NCI-H187 treated with DMSO at 0.1 percent for 48 hours (cell line): ENCODE data around the gene AXIN1.
"Not testable (repeated sequence)": the region's sequence is repeated elsewhere in the genome, so short reads cannot be mapped to it uniquely, and the experiment has no call there.

ENCODE experiments used
- DNase-seq: peaks from one replicate; lab custom pipeline; 2025; lab: John Stamatoyannopoulos, UW

Gene AXIN1

GRCh38 chr16:266258-267164, 86.0 kb downstream of the AXIN1 start:
- DNase-seq = no peak

DNA sequence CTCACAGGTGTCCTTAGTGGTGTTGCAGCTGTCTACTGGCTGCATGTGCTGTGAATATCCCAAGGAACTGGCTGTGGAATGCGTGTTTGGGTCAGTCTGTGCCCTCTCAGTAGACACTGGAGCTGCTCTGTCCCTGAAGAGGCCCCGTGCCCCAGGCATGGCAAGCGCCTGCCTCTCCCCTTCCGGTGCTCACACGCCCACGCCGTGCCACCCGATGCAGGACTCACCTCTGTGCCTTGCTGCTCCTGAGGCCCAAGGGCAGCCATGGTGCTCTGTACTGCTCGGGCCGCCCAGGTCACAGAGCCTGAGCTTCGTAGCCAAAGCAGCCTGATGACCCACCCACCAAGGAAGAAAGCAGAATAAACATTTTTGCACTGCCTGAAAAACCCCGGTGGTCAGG, 86.8 kb downstream of the AXIN1 start:
- no peak for DNase-seq

GRCh38 chr16:265002-265529, 87.5 kb downstream of the AXIN1 start:
- no peak for DNase-seq

DNA sequence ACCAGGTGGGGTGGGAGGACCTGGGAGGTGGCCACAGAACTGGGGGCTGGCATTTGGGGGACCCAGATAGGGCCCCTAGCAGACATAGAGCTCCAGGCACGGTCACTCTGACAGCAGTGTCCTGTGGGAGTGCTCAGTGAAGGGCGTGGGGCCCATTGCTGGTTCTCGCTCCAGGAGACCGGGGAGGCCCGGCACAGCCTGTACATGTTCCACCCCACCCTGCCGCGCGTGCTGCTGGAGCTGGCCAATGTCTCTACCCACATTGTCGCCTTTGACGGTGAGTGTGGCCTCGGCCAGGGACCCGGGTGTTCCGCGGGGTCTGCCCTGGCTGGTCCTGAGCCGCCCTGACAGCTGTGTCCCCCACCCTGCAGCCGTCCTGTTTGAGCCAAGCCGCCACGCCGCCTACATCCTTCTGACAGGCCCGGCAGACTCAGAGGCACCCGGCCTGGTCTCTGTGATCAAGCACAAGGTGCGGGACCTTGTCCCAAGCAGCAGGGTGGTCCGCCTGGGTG, 88.0 kb downstream of the AXIN1 start:
- no peak for DNase-seq

GRCh38 chr16:263944-264343, 88.6 kb downstream of the AXIN1 start:
- no peak for DNase-seq

- DNase-seq = no peak
Observed at GRCh38 chr16:263182-263774, 89.2 kb downstream of the AXIN1 start.

GRCh38 chr16:262121-262745, 90.3 kb downstream of the AXIN1 start:
- DNase-seq = no peak

DNA sequence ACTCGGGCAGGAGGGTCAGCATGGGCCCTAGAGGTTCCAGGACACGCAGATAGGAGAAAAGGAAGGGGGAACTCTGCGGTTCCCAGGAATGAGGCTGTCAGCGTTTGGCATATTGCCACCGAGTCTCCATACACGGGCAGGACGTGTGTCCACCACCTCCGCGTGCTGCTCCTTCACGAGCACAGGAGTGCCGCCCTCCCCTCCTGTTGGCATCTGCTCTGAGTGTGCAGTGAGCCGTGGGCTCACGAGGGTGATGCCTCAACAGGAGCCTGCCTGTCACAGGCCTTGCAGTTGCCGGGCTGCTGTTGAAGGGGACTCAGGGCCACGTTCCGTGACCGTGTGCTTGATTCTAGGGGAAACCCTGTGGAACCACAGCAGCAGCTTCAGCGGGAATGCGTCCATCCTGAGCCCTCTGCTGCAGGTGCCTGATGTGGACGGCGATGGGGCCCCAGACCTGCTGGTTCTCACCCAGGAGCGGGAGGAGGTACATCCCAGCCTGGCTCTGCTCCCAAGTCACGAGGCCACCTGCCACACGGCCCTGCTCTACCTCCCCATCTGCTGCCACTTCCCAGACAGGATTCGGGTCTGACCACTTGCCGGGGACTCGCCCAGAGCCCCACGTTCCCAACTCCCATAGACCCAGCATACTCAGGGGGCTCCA, 91.4 kb downstream of the AXIN1 start:
- no peak for DNase-seq

- DNase-seq = no peak
Observed at GRCh38 chr16:260326-260725, 92.2 kb downstream of the AXIN1 start.

DNA sequence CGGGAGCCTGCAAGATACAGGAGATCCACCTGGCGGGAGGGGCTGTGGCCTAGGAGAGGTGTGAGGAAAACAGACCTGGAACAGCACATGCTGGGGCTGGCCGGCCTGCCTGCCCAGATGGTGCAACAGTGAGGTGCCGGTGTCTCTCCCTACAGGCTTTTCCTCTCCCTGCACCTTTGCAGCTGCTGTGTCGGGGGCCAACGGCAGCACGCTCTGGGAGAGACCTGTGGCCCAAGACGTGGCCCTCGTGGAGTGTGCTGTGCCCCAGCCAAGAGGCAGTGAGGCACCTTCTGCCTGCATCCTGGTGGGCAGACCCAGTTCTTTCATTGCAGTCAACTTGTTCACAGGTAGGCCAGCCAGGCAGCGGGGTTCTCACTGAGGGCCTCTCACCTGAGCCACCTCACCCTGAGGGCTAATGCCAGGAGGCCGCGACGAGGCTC, 92.7 kb downstream of the AXIN1 start:
- no peak for DNase-seq

- DNase-seq = no peak
Observed at GRCh38 chr16:259226-259625, 93.3 kb downstream of the AXIN1 start.

GRCh38 chr16:258091-258490, 94.4 kb downstream of the AXIN1 start:
- not testable (repeated sequence) for DNase-seq

DNA sequence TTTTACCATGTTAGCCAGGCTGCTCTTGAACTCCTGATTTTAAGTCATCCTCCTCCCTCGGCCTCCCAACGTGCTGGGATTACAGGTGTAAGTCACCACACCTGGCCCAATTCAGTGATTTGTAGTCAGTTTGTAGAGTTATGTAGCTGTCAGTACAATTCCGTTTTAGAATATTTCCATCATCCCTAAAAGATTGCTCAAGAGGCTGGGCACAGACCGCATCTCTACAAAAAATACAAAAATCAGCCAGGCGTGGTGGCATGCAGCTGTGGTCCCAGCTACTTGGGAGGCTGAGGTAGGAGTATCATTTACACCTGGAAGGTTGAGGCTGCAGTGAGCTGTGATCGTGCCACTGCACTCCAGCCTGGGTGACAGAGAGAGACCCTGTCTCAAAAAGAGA, 97.3 kb downstream of the AXIN1 start:
- no peak for DNase-seq

DNA sequence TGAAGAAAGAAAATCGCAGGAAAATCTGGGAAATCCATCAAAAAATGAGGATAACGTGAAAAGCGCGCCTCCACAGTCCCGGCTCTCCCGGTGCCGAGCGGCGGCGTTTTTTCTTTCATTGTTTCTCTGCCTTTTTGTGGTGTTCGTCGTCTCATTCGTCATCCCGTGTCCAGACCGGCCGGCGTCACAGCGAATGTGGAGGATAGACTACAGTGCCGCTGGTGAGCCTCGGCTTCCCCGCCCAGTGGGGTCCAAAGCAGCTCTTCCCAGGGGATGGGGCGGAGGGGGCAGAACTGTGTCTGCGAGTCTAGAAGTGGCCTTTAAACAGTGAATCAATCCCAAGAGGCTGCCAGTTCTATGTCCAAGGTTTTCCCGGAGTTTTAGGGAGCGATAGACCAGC, 98.1 kb downstream of the AXIN1 start:
- no peak for DNase-seq

DNA sequence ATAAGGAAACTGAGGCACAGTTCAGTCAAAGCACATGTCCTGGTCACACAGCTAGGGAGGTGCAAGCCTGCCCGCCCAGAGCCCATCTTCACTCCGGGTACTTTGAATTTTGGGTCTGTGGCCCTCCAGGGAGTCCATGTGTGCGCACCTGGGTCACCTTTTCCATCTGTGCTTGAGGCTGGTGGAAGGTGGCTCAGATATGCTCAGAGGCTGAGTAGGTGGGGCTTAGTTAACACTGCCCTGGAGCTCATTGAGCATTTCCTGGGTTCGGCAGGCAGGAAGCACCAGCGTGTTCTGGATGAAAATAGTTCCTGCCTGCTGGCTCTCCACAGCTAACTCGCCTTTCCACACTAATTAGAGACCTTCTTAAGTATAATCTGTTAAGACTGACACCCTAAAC, 98.7 kb downstream of the AXIN1 start:
- no peak for DNase-seq

GRCh38 chr16:252366-253337, 99.9 kb downstream of the AXIN1 start:
- no peak for DNase-seq

DNA sequence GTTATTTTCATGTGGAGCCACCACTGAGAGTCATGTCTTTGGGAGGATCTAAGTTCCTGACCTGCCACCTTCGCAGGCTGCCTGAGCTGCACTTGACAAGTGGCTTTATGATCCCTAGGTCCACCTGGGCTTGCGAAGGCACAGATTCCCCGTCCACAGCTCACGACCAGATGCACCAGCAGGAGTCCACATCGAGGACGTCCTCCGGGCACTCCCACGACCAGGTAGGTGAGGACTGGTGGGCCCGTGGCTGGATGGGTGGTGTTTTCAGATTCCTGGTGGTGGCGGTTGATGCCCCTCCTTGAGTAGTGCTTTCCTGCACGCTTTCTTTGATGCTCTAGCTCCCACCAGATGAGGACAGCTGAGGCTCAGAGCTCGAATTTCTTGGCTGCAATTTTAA, 103.1 kb downstream of the AXIN1 start:
- no peak for DNase-seq

- DNase-seq = no peak
Observed at GRCh38 chr16:247027-247426, 105.5 kb downstream of the AXIN1 start.

GRCh38 chr16:245105-245504, 107.4 kb downstream of the AXIN1 start:
- DNase-seq = no peak

GRCh38 chr16:243348-243747, 109.2 kb downstream of the AXIN1 start:
- no peak for DNase-seq

GRCh38 chr16:242281-242680, 110.2 kb downstream of the AXIN1 start:
- DNase-seq = no peak
